Dendritic cell treated with granulocyte-macrophage colony-stimulating factor and Interleukin-4, amounts not matched to agents 40 ng/mL and 50 ng/mL, for 4 days (primary cell): ENCODE results near the gene NT5C2.
"Not testable (repeated sequence)": the region's sequence is repeated elsewhere in the genome, so short reads cannot be mapped to it uniquely, and the experiment has no call there.

Experiments used
- H3K27ac Mint-ChIP-seq: one replicate; pipeline ENCODE4 v1.8.0; 2022; ENCODE audit warnings: mild to moderate bottlenecking, mixed read lengths
- H3K27me3 Mint-ChIP-seq: one replicate; pipeline ENCODE4 v1.8.0; 2022; ENCODE audit warnings: mild to moderate bottlenecking, mixed read lengths
- H3K36me3 Mint-ChIP-seq: one replicate; pipeline ENCODE4 v1.8.0; 2022; ENCODE audit warnings: low read depth, mixed read lengths
- H3K4me1 Mint-ChIP-seq: one replicate; pipeline ENCODE4 v1.8.0; 2022; ENCODE audit warnings: low read depth, mixed read lengths
- H3K4me3 Mint-ChIP-seq: one replicate; pipeline ENCODE4 v1.8.0; 2022; ENCODE audit warnings: mild to moderate bottlenecking, moderate library complexity, mixed read lengths
- H3K9me3 Mint-ChIP-seq: one replicate; pipeline ENCODE4 v1.8.0; 2022; ENCODE audit warnings: mixed read lengths
- intact Hi-C: fragments of 100-400 bp; cut with micrococcal nuclease; formaldehyde crosslinking; loops from one replicate; pipeline ENCODE4 v1.15.0; 2022

The NT5C2 gene

DNA sequence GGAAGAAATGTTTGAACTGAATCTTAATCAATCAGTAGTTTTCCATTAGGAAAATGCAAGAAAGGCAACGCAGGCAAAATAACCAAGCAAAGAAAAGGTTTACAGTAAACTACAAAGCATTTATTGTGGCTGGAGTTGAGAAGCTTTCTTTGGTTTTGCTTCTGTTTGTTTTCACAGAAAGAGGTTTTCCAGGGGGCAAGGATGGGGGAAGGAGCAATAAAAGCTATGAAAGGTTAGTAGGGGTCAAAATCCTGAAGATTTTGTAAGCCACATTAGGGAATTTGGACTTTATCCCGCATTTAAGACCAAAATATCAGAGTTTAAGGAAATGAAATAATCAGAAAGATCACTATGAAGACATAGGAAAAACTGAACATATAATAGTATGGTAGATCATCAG is 51.1 kb downstream of the NT5C2 start:
- no peaks in the 10 kb centered on the region for H3K27me3 Mint-ChIP-seq
- H3K9me3 Mint-ChIP-seq = no peaks in the 10 kb centered on the region
- no peak overlapping the region for H3K27ac Mint-ChIP-seq
- H3K4me3 Mint-ChIP-seq = no peak overlapping the region
- H3K4me1 Mint-ChIP-seq = peaks cover 5% of the 10 kb centered on the region
- peaks cover 84% of the 10 kb centered on the region for H3K36me3 Mint-ChIP-seq
- intact Hi-C loops = no loop called here

- peaks cover 3% of the 10 kb centered on the region for H3K9me3 Mint-ChIP-seq
- no peak overlapping the region for H3K27ac Mint-ChIP-seq
- no peaks in the 10 kb centered on the region for H3K27me3 Mint-ChIP-seq
- H3K4me3 Mint-ChIP-seq = no peak overlapping the region
- H3K36me3 Mint-ChIP-seq = peaks cover 89% of the 10 kb centered on the region
- intact Hi-C loops = no loop called here
- no peaks in the 10 kb centered on the region for H3K4me1 Mint-ChIP-seq
Measured at GRCh38 chr10:103140469-103140868, 52.6 kb downstream of the NT5C2 start.

- no peak overlapping the region for H3K4me3 Mint-ChIP-seq
- peaks cover 90% of the 10 kb centered on the region for H3K36me3 Mint-ChIP-seq
- H3K9me3 Mint-ChIP-seq = peaks cover 9% of the 10 kb centered on the region
- no peaks in the 10 kb centered on the region for H3K4me1 Mint-ChIP-seq
- no peaks in the 10 kb centered on the region for H3K27me3 Mint-ChIP-seq
- intact Hi-C loops = no loop called here
- H3K27ac Mint-ChIP-seq = no peak overlapping the region
Measured at GRCh38 chr10:103139803-103140202, 53.3 kb downstream of the NT5C2 start.

- H3K27me3 Mint-ChIP-seq, intact Hi-C loops, H3K4me3 Mint-ChIP-seq, H3K27ac Mint-ChIP-seq: not testable (repeated sequence)
- Mint-ChIP-seq H3K9me3 (peaks cover 30% of the 10 kb centered on the region), H3K4me1 (peaks cover 16% of the 10 kb centered on the region), H3K36me3 (peaks cover 96% of the 10 kb centered on the region)
Measured at GRCh38 chr10:103135168-103135567, 57.9 kb downstream of the NT5C2 start.

GRCh38 chr10:103130910-103131309 is 62.2 kb downstream of the NT5C2 start:
- Mint-ChIP-seq H3K9me3 (peaks cover 30% of the 10 kb centered on the region), H3K27ac (no peak overlapping the region), H3K36me3 (peaks cover 77% of the 10 kb centered on the region), H3K4me3 (no peak overlapping the region), H3K4me1 (peaks cover 16% of the 10 kb centered on the region), H3K27me3 (no peaks in the 10 kb centered on the region)
- intact Hi-C loops = no loop called here

DNA sequence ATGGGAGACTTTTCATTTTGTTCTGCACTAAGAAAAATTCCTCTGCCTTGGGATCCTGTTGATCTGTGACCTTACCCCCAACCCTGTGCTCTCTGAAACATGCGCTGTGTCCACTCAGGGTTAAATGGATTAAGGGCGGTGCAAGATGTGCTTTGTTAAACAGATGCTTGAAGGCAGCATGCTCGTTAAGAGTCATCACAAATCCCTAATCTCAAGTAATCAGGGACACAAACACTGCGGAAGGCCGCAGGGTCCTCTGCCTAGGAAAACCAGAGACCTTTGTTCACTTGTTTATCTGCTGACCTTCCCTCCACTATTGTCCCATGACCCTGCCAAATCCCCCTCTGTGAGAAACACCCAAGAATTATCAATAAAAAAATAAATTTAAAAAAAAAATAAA is 62.9 kb downstream of the NT5C2 start:
- H3K4me3 Mint-ChIP-seq, intact Hi-C loops, H3K27me3 Mint-ChIP-seq, H3K27ac Mint-ChIP-seq: not testable (repeated sequence)
- peaks cover 16% of the 10 kb centered on the region for H3K4me1 Mint-ChIP-seq
- peaks cover 75% of the 10 kb centered on the region for H3K36me3 Mint-ChIP-seq
- peaks cover 25% of the 10 kb centered on the region for H3K9me3 Mint-ChIP-seq

GRCh38 chr10:103127241-103127640 is 65.8 kb downstream of the NT5C2 start:
- Mint-ChIP-seq H3K4me3 (no peak overlapping the region), H3K9me3 (no peaks in the 10 kb centered on the region), H3K27me3 (no peaks in the 10 kb centered on the region), H3K36me3 (peaks cover 73% of the 10 kb centered on the region), H3K27ac (no peak overlapping the region), H3K4me1 (no peaks in the 10 kb centered on the region)
- intact Hi-C loops = no loop called here

GRCh38 chr10:103125323-103126267 is 67.5 kb downstream of the NT5C2 start:
- Mint-ChIP-seq H3K27me3 (no peaks in the 10 kb centered on the region), H3K4me3 (no peak overlapping the region), H3K4me1 (no peaks in the 10 kb centered on the region), H3K36me3 (peaks cover 58% of the 10 kb centered on the region), H3K27ac (no peak overlapping the region), H3K9me3 (no peaks in the 10 kb centered on the region)
- intact Hi-C loops = no loop called here

- no peaks in the 10 kb centered on the region for H3K9me3 Mint-ChIP-seq
- H3K4me3 Mint-ChIP-seq = no peak overlapping the region
- intact Hi-C loops = no loop called here
- no peak overlapping the region for H3K27ac Mint-ChIP-seq
- H3K4me1 Mint-ChIP-seq = no peaks in the 10 kb centered on the region
- peaks cover 65% of the 10 kb centered on the region for H3K36me3 Mint-ChIP-seq
- H3K27me3 Mint-ChIP-seq = no peaks in the 10 kb centered on the region
Measured at GRCh38 chr10:103124420-103125096, 68.5 kb downstream of the NT5C2 start.

DNA sequence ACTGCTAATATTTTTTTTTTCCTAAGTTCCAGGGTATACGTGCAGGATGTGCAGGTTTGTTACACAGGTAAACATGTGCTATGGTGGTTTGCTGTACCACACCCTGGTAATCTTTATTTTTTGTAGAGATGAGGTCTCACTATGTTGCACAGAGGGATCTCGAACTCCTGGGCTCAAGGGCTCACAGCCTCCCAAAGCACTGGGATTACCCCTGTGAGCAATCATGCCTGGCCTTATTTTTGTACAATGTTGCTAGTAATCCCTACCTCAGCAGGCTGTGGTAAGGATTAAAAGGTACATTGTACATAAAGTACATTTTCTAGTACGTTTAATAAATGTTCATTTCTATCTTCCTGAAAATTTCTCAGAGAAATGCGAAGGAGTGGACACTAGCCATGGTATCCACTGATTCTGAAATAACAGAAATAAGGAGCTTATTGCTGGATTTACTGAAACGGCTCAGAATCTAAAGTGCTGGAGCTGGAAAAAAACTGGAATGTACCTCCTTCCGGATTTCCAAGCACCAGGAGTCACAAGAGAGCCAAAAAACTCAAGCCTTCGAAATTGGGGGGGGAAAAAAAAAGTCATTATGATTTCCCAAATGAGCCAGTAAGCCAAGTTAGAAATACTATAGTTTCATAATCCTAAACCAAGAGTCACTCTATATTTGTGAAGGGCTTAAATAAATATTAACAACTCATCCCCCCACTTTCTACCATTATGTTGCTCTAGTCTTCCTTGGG is 69.6 kb downstream of the NT5C2 start:
- H3K27me3 Mint-ChIP-seq = no peaks in the 10 kb centered on the region
- no peak overlapping the region for H3K4me3 Mint-ChIP-seq
- intact Hi-C loops = no loop called here
- no peaks in the 10 kb centered on the region for H3K9me3 Mint-ChIP-seq
- peaks cover 73% of the 10 kb centered on the region for H3K36me3 Mint-ChIP-seq
- H3K27ac Mint-ChIP-seq = no peak overlapping the region
- no peaks in the 10 kb centered on the region for H3K4me1 Mint-ChIP-seq

- no peaks in the 10 kb centered on the region for H3K4me1 Mint-ChIP-seq
- H3K9me3 Mint-ChIP-seq = no peaks in the 10 kb centered on the region
- intact Hi-C loops = no loop called here
- H3K4me3 Mint-ChIP-seq = no peak overlapping the region
- no peak overlapping the region for H3K27ac Mint-ChIP-seq
- peaks cover 69% of the 10 kb centered on the region for H3K36me3 Mint-ChIP-seq
- no peaks in the 10 kb centered on the region for H3K27me3 Mint-ChIP-seq
Measured at GRCh38 chr10:103120977-103121735, 71.9 kb downstream of the NT5C2 start.

- intact Hi-C loops = no loop called here
- H3K27ac Mint-ChIP-seq = no peak overlapping the region
- H3K36me3 Mint-ChIP-seq = peaks cover 64% of the 10 kb centered on the region
- no peaks in the 10 kb centered on the region for H3K9me3 Mint-ChIP-seq
- no peak overlapping the region for H3K4me3 Mint-ChIP-seq
- H3K27me3 Mint-ChIP-seq = no peaks in the 10 kb centered on the region
- H3K4me1 Mint-ChIP-seq = no peaks in the 10 kb centered on the region
Measured at GRCh38 chr10:103120546-103120945, 72.5 kb downstream of the NT5C2 start.

- H3K36me3 Mint-ChIP-seq = peaks cover 34% of the 10 kb centered on the region
- H3K9me3 Mint-ChIP-seq = no peaks in the 10 kb centered on the region
- H3K27me3 Mint-ChIP-seq = no peaks in the 10 kb centered on the region
- no peaks in the 10 kb centered on the region for H3K4me1 Mint-ChIP-seq
- intact Hi-C loops = loop anchor here (10.0 kb wide), 1 partner anchor 128 kb away; the partner anchor contains the start of gene RPEL1
- H3K4me3 Mint-ChIP-seq = no peak overlapping the region
- no peak overlapping the region for H3K27ac Mint-ChIP-seq
Measured at GRCh38 chr10:103117247-103117646, 75.8 kb downstream of the NT5C2 start.
